Naive B cell (primary cell): ENCODE data around the gene FRMD4A. TPM values are rescaled to one million over a fixed set of nuclear protein-coding genes. Genes with fewer than 3 reads are reported as not detected.
"Not testable (repeated sequence)": the region's sequence is repeated elsewhere in the genome, so short reads cannot be mapped to it uniquely, and the experiment has no call there.

Experiments
- ATAC-seq, 2 donors: fragments of 150-1000 bp; cut with Tn5 transposase; 2 replicates each; pipeline ENCODE4 v1.10.0; 2021; ENCODE audit warnings: low read depth in 2 of 2, mild to moderate bottlenecking in 2 of 2, moderate library complexity in 2 of 2
- DNase-seq: peaks from one replicate; pipeline ENCODE4 v3.0.0; 2022
- H3K27ac Mint-ChIP-seq, 6 donors: one replicate each; pipeline ENCODE4 v1.8.0; 2020 to 2022; ENCODE audit warnings: mild to moderate bottlenecking in 6 of 6, mixed read lengths in 6 of 6, moderate library complexity in 5 of 6, inconsistent platforms in 2 of 6
- H3K27me3 Mint-ChIP-seq, 3 donors: one replicate each; pipeline ENCODE4 v1.8.0; 2021 to 2022; ENCODE audit warnings: mixed read lengths in 3 of 3, mild to moderate bottlenecking in 1 of 3
- H3K36me3 Mint-ChIP-seq, 2 donors: one replicate each; pipeline ENCODE4 v1.8.0; 2020 to 2022; ENCODE audit warnings: mixed read lengths in 2 of 2, inconsistent platforms in 1 of 2, mild to moderate bottlenecking in 1 of 2
- H3K4me1 Mint-ChIP-seq, 3 donors: one replicate each; pipeline ENCODE4 v1.8.0; 2020 to 2022; ENCODE audit warnings: mixed read lengths in 3 of 3, inconsistent platforms in 1 of 3, mild to moderate bottlenecking in 1 of 3, moderate library complexity in 1 of 3
- H3K4me3 Mint-ChIP-seq, 8 donors: one replicate each; pipeline ENCODE4 v1.8.0; 2020 to 2022; ENCODE audit warnings: mild to moderate bottlenecking in 8 of 8, mixed read lengths in 8 of 8, moderate library complexity in 8 of 8, inconsistent platforms in 2 of 8
- H3K9me3 Mint-ChIP-seq, 7 donors: one replicate each; pipeline ENCODE4 v1.8.0; 2020 to 2022; ENCODE audit warnings: mixed read lengths in 7 of 7, mild to moderate bottlenecking in 5 of 7, inconsistent platforms in 2 of 7, moderate library complexity in 1 of 7
- polyA plus RNA-seq, 6 donors: library from polyadenylated mRNA; unstranded; fragments of 300-500 nt; fragmentation: Illumina TruSeq; gene quantifications; one replicate each; pipeline ENCODE4 v1.2.3, GENCODE V29; 2021; ENCODE audit warnings: low read depth in 6 of 6

Gene FRMD4A
- polyA plus RNA-seq, 6 donors from 2014 or later: 0.09 to 0.20 (median 0.10) TPM; not detected in 3

- DNase-seq (no peak), ATAC-seq (no peak)
- Mint-ChIP-seq H3K27me3 (peaks cover 25 to 53% (median 37%) of the 10 kb centered on the region in 3 donors), H3K36me3 (peaks cover 5 to 8% of the 10 kb centered on the region in 2 donors), H3K27ac (no peak overlapping the region), H3K4me3 (no peak overlapping the region), H3K9me3 (peaks cover 0 to 17% (median 11%) of the 10 kb centered on the region in 7 donors), H3K4me1 (peaks cover 8 to 21% (median 11%) of the 10 kb centered on the region in 3 donors)
Measured at GRCh38 chr10:13842117-13842516, 488.6 kb downstream of the FRMD4A start.

GRCh38 chr10:13840036-13840435 is 490.7 kb downstream of the FRMD4A start:
- peaks cover 16 to 37% (median 19%) of the 10 kb centered on the region in 3 donors for H3K27me3 Mint-ChIP-seq
- peaks cover 0 to 17% (median 11%) of the 10 kb centered on the region in 7 donors for H3K9me3 Mint-ChIP-seq
- H3K27ac Mint-ChIP-seq: no peak overlapping the region
- ATAC-seq: no peak
- H3K4me3 Mint-ChIP-seq: peak overlapping the region in 1 of 8 donors; percentile 37
- peaks cover 5 to 8% of the 10 kb centered on the region in 2 donors for H3K36me3 Mint-ChIP-seq
- DNase-seq: no peak
- H3K4me1 Mint-ChIP-seq: peaks cover 1 to 22% (median 11%) of the 10 kb centered on the region in 3 donors

- no peak for ATAC-seq
- Mint-ChIP-seq H3K27me3 (peaks cover 11 to 31% (median 14%) of the 10 kb centered on the region in 3 donors), H3K4me1 (peaks cover 6 to 26% (median 11%) of the 10 kb centered on the region in 3 donors), H3K9me3 (peaks cover 0 to 17% (median 11%) of the 10 kb centered on the region in 7 donors), H3K4me3 (no peak overlapping the region), H3K36me3 (peaks cover 5 to 8% of the 10 kb centered on the region in 2 donors), H3K27ac (no peak overlapping the region)
- DNase-seq: no peak
Measured at GRCh38 chr10:13839430-13839990, 491.2 kb downstream of the FRMD4A start.

DNA sequence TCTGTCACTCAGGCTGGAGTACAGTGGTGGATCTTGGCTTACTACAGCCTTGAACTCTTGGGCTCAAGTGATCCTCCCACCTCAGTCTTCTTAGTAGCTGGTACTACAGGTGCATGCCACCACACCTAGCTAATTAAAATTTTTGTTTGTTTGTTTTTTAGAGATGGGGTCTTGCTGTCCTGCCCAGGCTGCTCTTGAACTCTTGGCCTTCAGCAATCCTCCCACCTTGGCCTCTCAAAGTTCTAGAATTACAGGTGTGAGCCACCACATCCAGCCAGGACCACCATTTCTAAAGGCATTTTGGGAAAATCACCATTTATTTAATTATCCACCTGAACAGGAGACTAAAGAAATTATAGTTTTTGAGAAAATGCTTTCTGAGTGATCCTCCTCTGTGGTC is 491.7 kb downstream of the FRMD4A start:
- H3K36me3 Mint-ChIP-seq: peaks cover 5 to 8% of the 10 kb centered on the region in 2 donors
- DNase-seq (no peak), ATAC-seq (no peak)
- peaks cover 9 to 31% (median 11%) of the 10 kb centered on the region in 3 donors for H3K4me1 Mint-ChIP-seq
- peaks cover 9 to 27% (median 12%) of the 10 kb centered on the region in 3 donors for H3K27me3 Mint-ChIP-seq
- H3K9me3 Mint-ChIP-seq: peaks cover 0 to 17% (median 11%) of the 10 kb centered on the region in 7 donors
- H3K27ac Mint-ChIP-seq: no peak overlapping the region
- H3K4me3 Mint-ChIP-seq: no peak overlapping the region

DNA sequence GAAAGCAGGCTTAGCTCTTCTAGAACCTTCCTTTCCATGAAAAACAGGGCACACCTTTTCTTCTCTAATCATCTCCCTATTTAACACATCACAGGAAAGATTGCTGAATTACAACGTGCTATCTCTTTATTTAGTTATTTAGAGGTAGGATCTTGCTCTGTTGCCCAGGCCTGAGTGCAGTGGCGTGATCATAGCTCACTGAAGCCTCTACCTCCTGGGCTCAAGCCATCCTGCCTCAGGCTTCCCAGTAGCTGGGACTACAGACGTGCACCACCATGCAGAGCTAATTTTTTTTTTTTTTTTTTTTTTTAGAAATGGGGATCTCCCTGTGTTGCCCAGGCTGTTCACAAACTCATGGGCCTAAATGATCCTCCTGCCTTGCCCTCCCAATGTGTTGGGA is 492.8 kb downstream of the FRMD4A start:
- peaks cover 1 to 16% (median 2%) of the 10 kb centered on the region in 3 donors for H3K27me3 Mint-ChIP-seq
- H3K4me1 Mint-ChIP-seq: peaks cover 8 to 31% (median 9%) of the 10 kb centered on the region in 3 donors
- ATAC-seq (no peak), DNase-seq (no peak)
- no peak overlapping the region for H3K4me3 Mint-ChIP-seq
- H3K36me3 Mint-ChIP-seq: peaks cover 5 to 8% of the 10 kb centered on the region in 2 donors
- H3K9me3 Mint-ChIP-seq: peaks cover 0 to 17% (median 11%) of the 10 kb centered on the region in 7 donors
- H3K27ac Mint-ChIP-seq: peak overlapping the region in 2 of 6 donors; percentile 51 to 83

GRCh38 chr10:13834581-13835286 is 496.0 kb downstream of the FRMD4A start:
- ATAC-seq (no peak), DNase-seq (no peak)
- Mint-ChIP-seq H3K4me3 (no peak overlapping the region), H3K27me3 (peaks cover 0 to 15% (median 0%) of the 10 kb centered on the region in 3 donors), H3K4me1 (peaks cover 21 to 53% (median 27%) of the 10 kb centered on the region in 3 donors), H3K9me3 (no peaks in the 10 kb centered on the region), H3K36me3 (no peaks in the 10 kb centered on the region), H3K27ac (peak overlapping the region in 1 of 6 donors; percentile 94)

- peaks cover 13 to 35% (median 30%) of the 10 kb centered on the region in 3 donors for H3K4me1 Mint-ChIP-seq
- H3K27ac Mint-ChIP-seq: peak overlapping the region; percentile 72 to 98 (median 94)
- peaks cover 0 to 5% (median 3%) of the 10 kb centered on the region in 3 donors for H3K27me3 Mint-ChIP-seq
- peak; percentile 65 for DNase-seq
- peaks cover 0 to 3% (median 0%) of the 10 kb centered on the region in 7 donors for H3K9me3 Mint-ChIP-seq
- ATAC-seq: peak; percentile 96 to 97
- no peaks in the 10 kb centered on the region for H3K36me3 Mint-ChIP-seq
- H3K4me3 Mint-ChIP-seq: peak overlapping the region in 7 of 8 donors; percentile 30 to 76 (median 59)
Measured at GRCh38 chr10:13831711-13832141, 499.0 kb downstream of the FRMD4A start.

GRCh38 chr10:13830385-13830784 is 500.3 kb downstream of the FRMD4A start:
- DNase-seq (no peak), ATAC-seq (no peak)
- Mint-ChIP-seq H3K4me1 (peaks cover 13 to 34% (median 30%) of the 10 kb centered on the region in 3 donors), H3K9me3 (peaks cover 0 to 3% (median 0%) of the 10 kb centered on the region in 7 donors), H3K4me3 (no peak overlapping the region), H3K27me3 (peaks cover 0 to 8% (median 3%) of the 10 kb centered on the region in 3 donors), H3K36me3 (no peaks in the 10 kb centered on the region), H3K27ac (peak overlapping the region in 1 of 6 donors; percentile 67)

DNA sequence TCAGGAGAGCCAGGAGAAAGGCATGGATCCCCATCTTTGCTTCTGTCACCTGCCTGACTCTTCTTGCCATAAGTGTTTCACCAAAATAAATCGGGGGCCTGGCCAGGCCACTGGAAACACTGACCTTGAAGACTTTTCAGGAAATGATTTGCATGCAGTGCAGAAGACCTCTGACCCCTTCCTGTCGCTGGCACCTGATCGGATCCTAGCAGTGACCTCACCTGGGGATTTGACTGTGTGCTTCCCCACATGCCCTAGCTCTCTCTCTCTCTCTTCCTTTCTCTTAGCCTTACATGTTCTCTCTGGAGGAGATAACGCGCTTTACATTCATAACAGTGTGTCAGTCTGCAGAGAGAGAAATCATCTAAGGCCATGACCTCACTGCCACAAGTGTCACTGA is 500.9 kb downstream of the FRMD4A start:
- Mint-ChIP-seq H3K27ac (peak overlapping the region in 1 of 6 donors; percentile 84), H3K9me3 (peaks cover 0 to 3% (median 0%) of the 10 kb centered on the region in 7 donors), H3K4me3 (no peak overlapping the region), H3K4me1 (peaks cover 13 to 29% (median 27%) of the 10 kb centered on the region in 3 donors), H3K27me3 (peaks cover 0 to 8% (median 3%) of the 10 kb centered on the region in 3 donors), H3K36me3 (no peaks in the 10 kb centered on the region)
- ATAC-seq (no peak), DNase-seq (no peak)

DNA sequence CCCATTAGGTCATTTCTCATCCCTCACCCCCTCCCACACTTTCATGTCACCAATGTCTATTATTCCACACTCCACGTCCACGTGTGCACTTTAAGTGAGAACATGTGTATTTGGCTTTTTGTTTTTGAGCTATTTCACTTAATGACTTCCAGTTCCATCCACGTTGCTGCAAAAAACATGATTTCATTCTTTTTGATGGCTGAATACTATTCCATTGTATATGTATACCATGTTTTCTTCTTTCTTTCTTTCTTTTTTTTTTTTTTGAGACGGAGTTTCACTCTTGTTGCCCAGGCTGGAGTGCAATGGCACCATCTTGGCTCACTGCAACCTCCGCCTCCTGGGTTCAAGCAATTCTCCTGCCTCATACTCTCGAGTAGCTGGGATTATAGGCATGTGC is 502.4 kb downstream of the FRMD4A start:
- DNase-seq, H3K27ac Mint-ChIP-seq, ATAC-seq, H3K4me3 Mint-ChIP-seq, H3K36me3 Mint-ChIP-seq, H3K9me3 Mint-ChIP-seq: not testable (repeated sequence)
- Mint-ChIP-seq H3K4me1 (peaks cover 13 to 24% (median 21%) of the 10 kb centered on the region in 3 donors), H3K27me3 (peaks cover 0 to 12% (median 3%) of the 10 kb centered on the region in 3 donors)

GRCh38 chr10:13827076-13827797 is 503.5 kb downstream of the FRMD4A start:
- Mint-ChIP-seq H3K9me3 (peaks cover 0 to 3% (median 0%) of the 10 kb centered on the region in 7 donors), H3K27ac (peak overlapping the region in 3 of 6 donors; percentile 1 to 91 (median 66)), H3K27me3 (peaks cover 4 to 23% (median 7%) of the 10 kb centered on the region in 3 donors), H3K4me3 (no peak overlapping the region), H3K4me1 (peaks cover 16 to 17% (median 17%) of the 10 kb centered on the region in 3 donors), H3K36me3 (no peaks in the 10 kb centered on the region)
- no peak for ATAC-seq
- DNase-seq: no peak

DNA sequence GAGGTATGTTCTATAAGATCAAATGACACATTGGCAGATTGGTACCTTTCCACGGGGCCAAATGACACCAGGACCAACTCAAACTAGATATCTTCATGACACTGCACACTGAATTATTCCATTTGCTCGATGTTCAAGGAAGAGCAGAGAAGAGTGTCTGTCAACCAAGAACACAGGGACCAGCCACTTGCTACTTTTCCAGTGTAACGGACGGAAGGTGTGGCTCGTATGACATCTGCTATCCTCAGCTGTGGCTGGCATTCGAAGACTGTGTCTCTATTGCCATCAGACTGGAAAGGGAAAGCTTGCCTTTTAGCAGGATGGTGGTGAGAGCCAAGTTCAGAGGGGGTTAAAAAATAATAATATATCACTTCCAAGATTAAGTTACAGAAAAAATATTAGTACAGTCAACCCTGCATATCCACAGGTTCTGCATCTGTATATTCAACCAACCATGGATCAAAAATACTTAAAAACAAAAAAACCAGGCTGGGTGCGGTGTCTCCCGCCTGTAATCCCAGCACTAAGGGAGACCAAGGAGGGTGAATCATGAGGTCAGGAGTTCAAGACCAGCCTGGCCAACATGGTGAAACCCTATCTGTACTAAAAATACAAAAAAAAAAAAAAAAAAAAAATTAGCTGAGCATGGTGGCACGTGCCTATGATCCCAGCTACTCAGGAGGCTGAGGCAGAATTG is 506.9 kb downstream of the FRMD4A start:
- Mint-ChIP-seq H3K9me3 (peaks cover 0 to 2% (median 0%) of the 10 kb centered on the region in 7 donors), H3K4me1 (peaks cover 4 to 20% (median 6%) of the 10 kb centered on the region in 3 donors), H3K27me3 (peaks cover 28 to 52% (median 32%) of the 10 kb centered on the region in 3 donors), H3K36me3 (no peaks in the 10 kb centered on the region), H3K27ac (no peak overlapping the region), H3K4me3 (no peak overlapping the region)
- ATAC-seq (no peak), DNase-seq (no peak)
